Measurements from ENCODE around the gene POLR1E.
"Not testable (repeated sequence)": the region's sequence is repeated elsewhere in the genome, so short reads cannot be mapped to it uniquely, and the experiment has no call there.

Gene POLR1E

GRCh38 chr9:37504605-37505004 is 18.9 kb downstream of the POLR1E start:
- DNase-seq, result no peak

GRCh38 chr9:37507566-37508134 is 21.9 kb downstream of the POLR1E start:
- DNase-seq, result no peak

GRCh38 chr9:37508135-37508833 is 22.5 kb downstream of the POLR1E start:
- DNase-seq, result no peak

- no peak for DNase-seq
Measured at GRCh38 chr9:37508834-37509206, 23.1 kb downstream of the POLR1E start.

- DNase-seq, result no peak
Measured at GRCh38 chr9:37509536-37509935, 23.8 kb downstream of the POLR1E start.

GRCh38 chr9:37510053-37510452 is 24.3 kb downstream of the POLR1E start:
- DNase-seq, result not testable (repeated sequence)

- DNase-seq, result no peak
Measured at GRCh38 chr9:37511016-37512010, 25.6 kb downstream of the POLR1E start.

- DNase-seq, result no peak
Measured at GRCh38 chr9:37512437-37512836, 26.7 kb downstream of the POLR1E start.

- DNase-seq, result not testable (repeated sequence)
Measured at GRCh38 chr9:37514415-37514814, 28.7 kb downstream of the POLR1E start.

- DNase-seq, result no peak
Measured at GRCh38 chr9:37514999-37515398, 29.3 kb downstream of the POLR1E start.

- no peak for DNase-seq
Measured at GRCh38 chr9:37515620-37516258, 30.0 kb downstream of the POLR1E start.

- no peak for DNase-seq
Measured at GRCh38 chr9:37517923-37518322, 32.2 kb downstream of the POLR1E start.

- DNase-seq, result no peak
Measured at GRCh38 chr9:37520641-37521040, 34.9 kb downstream of the POLR1E start.

- no peak for DNase-seq
Measured at GRCh38 chr9:37521111-37521510, 35.4 kb downstream of the POLR1E start.

GRCh38 chr9:37522971-37523370 is 37.2 kb downstream of the POLR1E start:
- DNase-seq, result no peak

- no peak for DNase-seq
Measured at GRCh38 chr9:37523916-37524315, 38.2 kb downstream of the POLR1E start.

- DNase-seq, result no peak
Measured at GRCh38 chr9:37528652-37529471, 43.1 kb downstream of the POLR1E start.

GRCh38 chr9:37531699-37532098 is 46.0 kb downstream of the POLR1E start:
- DNase-seq, result no peak

GRCh38 chr9:37534412-37534811 is 48.7 kb downstream of the POLR1E start:
- no peak for DNase-seq

GRCh38 chr9:37534901-37535300 is 49.2 kb downstream of the POLR1E start:
- DNase-seq, result no peak

- no peak for DNase-seq
Measured at GRCh38 chr9:37538099-37538498, 52.4 kb downstream of the POLR1E start.

GRCh38 chr9:37539634-37540033 is 53.9 kb downstream of the POLR1E start:
- DNase-seq, result no peak

Data from fibroblast of skin of back (primary cell).